HG03354 (cell line): Measurements from ENCODE around the gene TRMT44.

Experiments
- ATAC-seq: cut with Tn5 transposase; IDR thresholded peaks from one replicate; pipeline ENCODE4 v1.9.1; 2021; ENCODE audit warnings: mild to moderate bottlenecking; ENCODE audit not compliant: unreplicated experiment, poor library complexity, severe bottlenecking

Gene TRMT44

GRCh38 chr4:8431553-8431952 lies 9.0 kb upstream of the TRMT44 start:
- ATAC-seq = no peak

DNA sequence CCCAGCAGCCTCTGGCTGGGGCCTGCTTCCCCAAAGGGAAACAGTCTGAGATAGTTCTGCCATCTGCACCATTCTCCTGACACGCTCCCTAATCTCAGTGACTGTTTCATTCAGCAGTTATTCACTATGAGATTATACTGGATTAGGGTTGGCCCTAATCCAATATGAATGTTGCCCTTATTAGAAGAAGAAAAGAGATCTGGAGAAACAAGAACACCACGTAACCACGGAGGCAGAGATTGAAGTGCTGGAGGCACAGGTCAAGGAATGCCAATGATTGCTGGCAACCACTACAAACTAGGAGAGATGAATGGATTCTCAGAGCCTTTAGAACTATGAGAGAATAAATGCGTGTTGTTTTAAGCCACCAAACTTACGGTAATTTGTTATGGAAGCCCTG lies 7.4 kb upstream of the TRMT44 start:
- ATAC-seq = no peak

- no peak for ATAC-seq
Observed at GRCh38 chr4:8434251-8435073, 6.1 kb upstream of the TRMT44 start.

DNA sequence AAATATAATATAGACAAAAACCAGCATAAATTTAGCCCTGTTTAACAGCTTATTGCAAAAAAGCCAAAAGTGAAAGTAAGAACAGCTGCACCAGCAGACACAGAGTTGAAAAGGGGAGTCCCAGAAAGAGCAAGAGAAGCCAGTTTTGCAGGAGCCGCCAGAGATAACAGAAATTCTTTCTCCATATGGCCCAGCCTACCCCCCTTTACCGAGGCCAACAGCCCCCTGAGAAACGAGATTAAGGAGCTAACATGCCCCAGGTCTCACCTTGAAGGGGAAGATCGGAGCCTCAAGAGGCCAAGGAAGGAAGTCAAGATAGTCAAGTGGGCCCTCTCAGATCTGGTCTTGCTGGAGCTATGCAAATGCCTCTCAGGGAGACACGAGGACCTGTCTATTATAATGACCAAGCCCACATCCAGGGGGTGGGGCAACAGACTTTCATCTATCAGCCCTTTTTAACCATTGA lies 4.9 kb upstream of the TRMT44 start:
- ATAC-seq = peak; percentile 64

GRCh38 chr4:8437281-8437680 lies 3.3 kb upstream of the TRMT44 start:
- no peak for ATAC-seq

- no peak for ATAC-seq
Observed at GRCh38 chr4:8438743-8439142, 1.8 kb upstream of the TRMT44 start.

GRCh38 chr4:8439168-8439567 lies 1.4 kb upstream of the TRMT44 start:
- no peak for ATAC-seq

DNA sequence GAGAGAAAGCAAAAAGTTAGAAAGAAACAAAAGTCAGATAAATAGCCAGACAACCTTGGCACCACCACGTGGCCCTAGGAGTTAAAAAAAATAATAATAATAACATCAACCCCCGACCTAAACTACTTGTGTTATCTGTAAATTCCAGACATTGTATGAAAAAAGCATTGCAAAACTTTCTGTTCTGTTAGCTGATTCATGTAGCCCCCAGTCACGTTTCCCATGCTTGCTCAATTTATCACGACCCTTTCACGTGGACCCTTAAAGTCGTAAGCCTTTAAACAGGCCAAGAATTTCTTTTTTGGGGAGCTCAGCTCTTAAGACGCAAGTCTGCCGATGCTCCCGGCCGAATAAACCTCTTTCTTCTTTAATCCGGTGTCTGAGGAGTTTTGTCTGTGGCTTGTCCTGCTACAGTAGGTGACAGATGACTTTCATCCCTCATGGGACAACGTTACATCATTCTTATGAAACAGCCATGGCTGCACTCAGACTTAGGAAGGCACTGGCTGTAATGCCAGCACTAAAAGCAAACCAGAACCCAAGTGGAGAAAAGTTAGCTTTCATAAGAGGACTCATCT lies 574 bp upstream of the TRMT44 start:
- ATAC-seq = peak; percentile 40

- ATAC-seq = no peak
Observed at GRCh38 chr4:8441499-8442091, 1.0 kb downstream of the TRMT44 start.

GRCh38 chr4:8442596-8443358 lies 2.2 kb downstream of the TRMT44 start:
- ATAC-seq = no peak

DNA sequence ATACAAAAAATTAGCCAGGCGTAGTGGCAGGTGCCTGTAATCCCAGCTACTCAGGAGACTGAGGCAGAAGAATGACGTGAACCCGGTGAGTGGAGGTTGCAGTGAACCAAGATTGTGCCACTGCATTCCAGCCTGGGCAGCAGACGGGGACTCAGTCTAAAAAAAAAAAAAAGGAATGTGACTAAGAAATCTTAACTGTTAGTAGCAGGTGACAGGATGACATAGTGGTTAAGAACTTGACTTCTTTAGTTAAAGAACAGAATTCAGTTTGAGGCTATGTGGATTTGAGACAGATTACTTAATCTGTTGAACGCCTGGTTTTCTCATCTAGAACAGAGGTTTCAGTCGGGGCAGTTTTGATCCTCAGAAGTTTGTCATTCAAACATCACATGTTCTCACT lies 3.2 kb downstream of the TRMT44 start:
- no peak for ATAC-seq

GRCh38 chr4:8446122-8446521 lies 5.5 kb downstream of the TRMT44 start:
- ATAC-seq = no peak

DNA sequence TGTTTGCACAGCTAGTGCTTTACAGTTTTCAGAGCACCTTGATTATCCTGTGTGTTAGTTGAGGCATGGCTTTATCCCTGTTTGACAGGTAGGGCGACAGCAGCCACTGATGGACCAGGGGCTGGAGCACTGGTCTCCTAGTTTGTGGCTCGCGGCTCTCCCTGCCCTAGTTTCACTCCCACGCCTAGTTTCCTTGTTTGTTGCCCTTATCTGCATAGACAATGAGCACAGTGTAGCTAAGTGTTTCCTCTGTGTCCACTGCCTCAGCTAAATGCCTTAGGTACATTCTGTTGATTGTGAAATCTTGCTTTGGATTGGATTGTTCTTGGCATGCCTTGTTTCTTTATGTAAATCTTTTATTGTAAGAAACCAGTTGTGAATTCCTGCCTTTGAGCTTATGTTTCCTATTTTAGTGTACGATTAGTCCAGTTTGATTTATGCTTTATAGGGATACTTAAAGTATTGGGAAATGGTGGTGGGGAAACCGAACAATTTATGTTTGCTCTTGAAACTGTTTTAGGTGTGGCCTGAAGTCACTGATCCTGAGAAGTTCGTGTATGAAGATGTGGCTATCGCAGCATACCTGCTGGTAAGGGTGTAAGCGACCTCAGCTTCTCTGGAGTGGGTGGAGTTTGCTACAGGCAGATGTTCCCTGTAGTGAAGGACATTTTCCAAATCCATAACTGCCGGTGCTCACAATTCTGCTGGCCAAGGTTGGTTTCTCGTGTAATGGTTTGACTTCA lies 11.0 kb downstream of the TRMT44 start:
- ATAC-seq = no peak

DNA sequence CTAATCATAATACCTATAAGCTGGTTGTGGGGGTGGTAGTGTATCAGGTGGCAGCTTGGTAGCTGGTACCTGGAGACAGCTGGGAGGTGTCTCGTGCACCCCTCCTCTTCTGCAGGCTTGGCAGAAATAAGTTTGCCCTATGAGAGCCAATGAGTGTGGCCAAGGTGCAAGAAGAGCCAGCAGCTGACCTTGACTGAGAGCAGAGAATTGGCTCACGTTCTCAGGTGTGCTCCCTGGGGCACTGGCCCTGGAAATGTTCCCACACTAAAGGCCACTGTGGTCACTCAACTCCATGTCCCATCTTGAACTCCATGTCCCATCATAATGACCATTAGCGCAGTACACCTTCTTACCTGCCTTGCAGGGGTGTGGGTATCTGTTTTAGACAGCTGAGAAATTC lies 13.4 kb downstream of the TRMT44 start:
- no peak for ATAC-seq

GRCh38 chr4:8457646-8458252 lies 17.2 kb downstream of the TRMT44 start:
- ATAC-seq = no peak

DNA sequence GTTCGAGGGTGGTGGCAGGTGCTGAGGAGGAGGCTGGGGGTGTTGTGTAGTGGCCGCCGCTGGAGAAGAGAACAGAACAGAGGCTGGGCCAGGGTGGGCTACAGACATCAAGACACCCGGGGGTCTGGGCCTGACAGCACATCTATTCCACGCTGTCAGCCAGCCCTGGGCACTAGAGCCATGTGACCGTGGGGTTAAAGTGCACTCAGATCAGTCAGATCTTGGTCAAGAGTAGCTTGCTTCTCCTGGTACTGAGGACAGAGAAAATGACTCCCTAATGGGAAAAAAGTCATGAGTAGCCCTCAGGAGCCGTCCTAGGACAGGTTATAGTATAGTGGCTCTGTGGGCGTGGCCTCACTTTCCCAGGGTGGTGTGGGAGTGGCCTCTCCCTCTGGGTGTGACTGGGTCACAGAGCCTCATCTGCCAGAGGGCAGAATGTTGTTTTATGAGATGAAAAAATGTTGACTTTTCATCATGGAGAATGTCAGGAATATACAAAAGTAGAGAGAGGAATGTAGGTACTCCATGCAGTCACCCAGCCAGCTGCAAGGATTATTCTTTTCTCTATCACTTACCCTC lies 19.4 kb downstream of the TRMT44 start:
- ATAC-seq = no peak

DNA sequence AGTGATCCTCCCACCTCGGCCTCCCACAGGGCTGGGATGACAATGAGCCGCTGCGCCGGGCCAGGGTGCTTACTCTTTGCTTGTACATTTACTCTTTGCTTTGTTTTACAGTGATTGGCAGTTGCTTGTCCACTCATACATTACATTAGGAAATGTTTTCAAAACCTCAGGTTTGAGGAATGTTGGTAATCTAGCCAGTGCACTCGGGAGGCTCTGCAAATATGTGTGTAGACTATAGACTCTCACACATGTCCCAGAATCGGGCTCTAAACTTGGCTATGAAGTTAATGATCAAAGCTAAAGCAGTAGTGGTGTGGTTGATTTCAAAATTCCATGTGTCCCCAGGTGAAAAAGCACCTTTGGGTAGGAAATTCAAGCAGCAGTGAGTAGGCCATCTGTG lies 20.5 kb downstream of the TRMT44 start:
- ATAC-seq = no peak

GRCh38 chr4:8461616-8462015 lies 21.0 kb downstream of the TRMT44 start:
- ATAC-seq = no peak

GRCh38 chr4:8463811-8464210 lies 23.2 kb downstream of the TRMT44 start:
- ATAC-seq = no peak
